Endothelial cell of umbilical vein (primary cell): ENCODE results near the gene C12orf50. TPM values are rescaled to one million over a fixed set of nuclear protein-coding genes. Genes with fewer than 3 reads are reported as not detected.
"Not testable (repeated sequence)": the region's sequence is repeated elsewhere in the genome, so short reads cannot be mapped to it uniquely, and the experiment has no call there.

Experiments used
- BruUV-seq: library from RNA; stranded (reverse); fragments of 400-500 nt; replicated peaks from 2 replicates; lab custom pipeline; 2021; lab: Mats Ljungman, UMichigan
- CTCF ChIA-PET: fragments of 300-600, 350-600 bp; sonication (Branson Sonifier 250); formaldehyde crosslinking; loops from one replicate; lab custom pipeline; 2021; ENCODE audit warnings: antibody characterized with exemption, inconsistent platforms; lab: Charles Lee
- POLR2A ChIA-PET: fragments of 300-600, 350-600 bp; sonication (Branson Sonifier 250); formaldehyde crosslinking; loops from one replicate; lab custom pipeline; 2021; ENCODE audit warnings: antibody characterized with exemption, inconsistent platforms; lab: Charles Lee
- DNase-seq: peaks from one replicate; pipeline ENCODE4 v3.0.0-alpha.2; 2011; ENCODE audit warnings: low read depth, low spot score
- FAIRE-seq: peaks from 2 replicates; lab custom pipeline; 2011; peaks lifted over from hg19 to GRCh38; lab: Jason Lieb, UNC
- H2AFZ ChIP-seq: 2 replicates; pipeline ENCODE4 v1.6.0; 2012; ENCODE audit warnings: low read depth, low read length, control low read depth, inconsistent platforms
- H3K27ac ChIP-seq: 2 replicates; pipeline ENCODE4 v1.5.1; 2011; ENCODE audit warnings: low read depth, mild to moderate bottlenecking, control low read depth, low read length, moderate library complexity; ENCODE audit not compliant: insufficient read depth
- H3K27me3 ChIP-seq, 2 experiments: 2 replicates each; pipeline versions ENCODE4 v1.6.0 to v1.6.1; 2011; ENCODE audit warnings: low read length in 2 of 2, mixed read lengths in 1 of 2; ENCODE audit not compliant: control insufficient read depth in 2 of 2, insufficient read depth in 2 of 2
- H3K36me3 ChIP-seq, 2 experiments: 2 replicates in 1 of 2; 3 replicates in 1 of 2; pipeline ENCODE4 v1.5.1; 2011; ENCODE audit warnings: low read length in 2 of 2, mild to moderate bottlenecking in 1 of 2, moderate library complexity in 1 of 2; ENCODE audit not compliant: control insufficient read depth in 2 of 2, insufficient read depth in 2 of 2; ENCODE audit errors: extremely low read depth in 1 of 2
- H3K4me1 ChIP-seq: 3 replicates; pipeline ENCODE4 v1.5.1; 2011; ENCODE audit warnings: mild to moderate bottlenecking, low read length; ENCODE audit not compliant: control insufficient read depth, insufficient read depth; ENCODE audit errors: extremely low read depth
- H3K4me2 ChIP-seq: 2 replicates; pipeline ENCODE4 v1.6.1; 2011; ENCODE audit warnings: low read length, control low read depth, mixed read lengths; ENCODE audit not compliant: insufficient read depth
- H3K4me3 ChIP-seq, 3 experiments: fragments of 200-600 bp in 1 of 3; sonication (generic), shearing (Covaris generic) in 1 of 3; replicated peaks in 1 of 3; 2 replicates each; pipeline ENCODE4 v1.5.1; 2011 to 2016; ENCODE audit warnings: control low read depth in 3 of 3, low read length in 3 of 3, mild to moderate bottlenecking in 2 of 3, inconsistent platforms in 1 of 3, low read depth in 1 of 3, moderate library complexity in 1 of 3; ENCODE audit not compliant: insufficient read depth in 1 of 3
- H3K79me2 ChIP-seq: 2 replicates; pipeline ENCODE4 v1.6.0; 2012; ENCODE audit warnings: low read length, inconsistent platforms; ENCODE audit not compliant: control insufficient read depth, insufficient read depth
- H3K9ac ChIP-seq: replicated peaks from 2 replicates; pipeline ENCODE3; 2011; ENCODE audit warnings: low read length, control low read depth; ENCODE audit not compliant: insufficient read depth; ENCODE audit errors: extremely low read depth
- H3K9me1 ChIP-seq: replicated peaks from 3 replicates; pipeline ENCODE4 v1.6.0; 2011; ENCODE audit warnings: mild to moderate bottlenecking, low read length; ENCODE audit not compliant: control insufficient read depth, insufficient read depth; ENCODE audit errors: extremely low read depth
- H3K9me3 ChIP-seq: replicated peaks from 2 replicates; pipeline ENCODE4 v1.5.1; 2012; ENCODE audit warnings: low read length, inconsistent platforms; ENCODE audit not compliant: control insufficient read depth, insufficient read depth
- H4K20me1 ChIP-seq: replicated peaks from 2 replicates; pipeline ENCODE3; 2011; ENCODE audit warnings: mild to moderate bottlenecking, low read length; ENCODE audit not compliant: control insufficient read depth, insufficient read depth; ENCODE audit errors: extremely low read depth
- CTCF ChIP-seq, 2 donors: IDR thresholded peaks; 1 replicate in 1 of 2; 2 replicates in 1 of 2; pipeline ENCODE4 v1.5.1; 2011; ENCODE audit warnings: low read length in 2 of 2, mild to moderate bottlenecking in 2 of 2, moderate library complexity in 2 of 2, control low read depth in 1 of 2, inconsistent platforms in 1 of 2, low read depth in 1 of 2; ENCODE audit not compliant: insufficient read depth in 1 of 2; ENCODE audit errors: extremely low read depth in 1 of 2
- EZH2 ChIP-seq: IDR thresholded peaks from 2 replicates; pipeline ENCODE4 v1.6.1; 2012; ENCODE audit warnings: borderline replicate concordance, low read depth, mild to moderate bottlenecking, moderate library complexity, low read length, inconsistent platforms; ENCODE audit not compliant: severe bottlenecking
- FOS ChIP-seq: IDR thresholded peaks from 2 replicates; pipeline ENCODE4 v1.6.1; 2011; ENCODE audit warnings: mild to moderate bottlenecking, low read length, moderate library complexity, borderline replicate concordance; ENCODE audit not compliant: insufficient read depth
- GATA2 ChIP-seq: IDR thresholded peaks from 2 replicates; pipeline ENCODE4 v1.7.0; 2011; ENCODE audit warnings: low read depth, mild to moderate bottlenecking, moderate library complexity, mixed read lengths, low read length; ENCODE audit not compliant: insufficient read length, insufficient read depth
- JUN ChIP-seq: IDR thresholded peaks from 2 replicates; pipeline ENCODE4 v1.6.1; 2011; ENCODE audit warnings: borderline replicate concordance, low read depth; ENCODE audit not compliant: insufficient read length, insufficient read depth
- MAX ChIP-seq: IDR thresholded peaks from 2 replicates; pipeline ENCODE4 v1.6.1; 2011; ENCODE audit not compliant: insufficient read depth, insufficient read length
- MYC ChIP-seq: IDR thresholded peaks from one replicate; pipeline ENCODE4 v1.6.1; 2011; ENCODE audit warnings: mild to moderate bottlenecking, low read depth, low read length
- POLR2A ChIP-seq: IDR thresholded peaks from 2 replicates; pipeline ENCODE4 v1.6.1; 2012; ENCODE audit warnings: low read depth, mild to moderate bottlenecking, control low read depth, low read length
- POLR2AphosphoS5 ChIP-seq: IDR thresholded peaks from 2 replicates; pipeline ENCODE4 v1.6.1; 2012; ENCODE audit warnings: low read depth, mild to moderate bottlenecking, control low read depth, low read length, moderate library complexity; ENCODE audit not compliant: insufficient read depth
- dilution Hi-C: fragments of 300-500 bp; cut with MboI; formaldehyde crosslinking; loops from one replicate; pipeline ENCODE4 v1.15.0; 2019; ENCODE audit warnings: low sequenced_read_pairs; ENCODE audit not compliant: extremely low pct_ligation_motif_present
- intact Hi-C: fragments of 100-400 bp; cut with micrococcal nuclease; formaldehyde crosslinking; loops from one replicate; pipeline ENCODE4 v1.10.0; 2022
- polyA plus RNA-seq, 4 experiments: library from polyadenylated mRNA; depleted of rRNA in 3 of 4; stranded (reverse) in 3 of 4; unstranded in 1 of 4; fragments of >200 nt; gene quantifications; 2 replicates each; pipeline versions ENCODE4 v1.2.1 to v1.2.3, GENCODE V29; 2011 to 2012; ENCODE audit warnings: missing spikeins in 1 of 4
- total RNA-seq: library from RNA; stranded (reverse); gene quantifications from 2 replicates; pipeline ENCODE4 v1.2.3, GENCODE V29; 2021

C12orf50 gene
- total and polyA plus RNA-seq, 2 donors (not counting 3 experiments of a cell fraction or from before 2014, with no cell fraction given) = 0.31 TPM; not detected in 1

GRCh38 chr12:87960566-87960965 is 68.6 kb downstream of the C12orf50 start:
- no peaks in the 10 kb centered on the region for H3K4me1 ChIP-seq
- no peak overlapping the region for H3K4me3 ChIP-seq
- H3K9me3 ChIP-seq = no peaks in the 10 kb centered on the region
- TF ChIP-seq FOS (no peak), MAX (no peak), GATA2 (no peak), POLR2A (no peak), POLR2AphosphoS5 (no peak), EZH2 (no peak), CTCF (IDR thresholded peaks at IDR 0.05; ENCODE audit: extremely low read depth in 1 of 2, insufficient read depth in 1 of 2, low read depth in 1 of 2, low read length in 2 of 2) (no peak), JUN (no peak), MYC (no peak)
- H3K9ac ChIP-seq = no peak overlapping the region
- intact Hi-C loops (no loop called here), dilution Hi-C loops (no loop called here)
- H2AFZ ChIP-seq = no peak overlapping the region
- no peaks in the 10 kb centered on the region for H3K79me2 ChIP-seq
- H3K27me3 ChIP-seq = peaks cover 0 to 2% of the 10 kb centered on the region in 2 experiments
- FAIRE-seq = no peak
- no peaks in the 10 kb centered on the region for H3K36me3 ChIP-seq
- no peak overlapping the region for H3K4me2 ChIP-seq
- no peaks in the 10 kb centered on the region for H3K9me1 ChIP-seq
- H3K27ac ChIP-seq = no peak overlapping the region
- POLR2A ChIA-PET = no interaction called here
- no TSS peak for BruUV-seq
- H4K20me1 ChIP-seq = no peaks in the 10 kb centered on the region
- CTCF ChIA-PET = interaction anchor here (0.9 kb wide), 1 partner anchor 8 kb away, joined by 3 read pairs; no protein-coding TSS in a partner anchor
- DNase-seq = no peak

GRCh38 chr12:87954028-87954427 is 75.2 kb downstream of the C12orf50 start:
- H3K4me1 ChIP-seq, H3K4me3 ChIP-seq, H3K9ac ChIP-seq, H2AFZ ChIP-seq, FAIRE-seq, H3K79me2 ChIP-seq, H3K27ac ChIP-seq, CTCF ChIA-PET, DNase-seq, H3K9me1 ChIP-seq, POLR2A ChIA-PET, dilution Hi-C loops, H3K36me3 ChIP-seq, H3K4me2 ChIP-seq, H3K27me3 ChIP-seq, H4K20me1 ChIP-seq, H3K9me3 ChIP-seq, BruUV-seq, intact Hi-C loops: not testable (repeated sequence)
